ENCODE data around the gene HYLS1. TPM values are rescaled to one million over a fixed set of nuclear protein-coding genes. Genes with fewer than 3 reads are reported as not detected.

HYLS1 gene, protein sequence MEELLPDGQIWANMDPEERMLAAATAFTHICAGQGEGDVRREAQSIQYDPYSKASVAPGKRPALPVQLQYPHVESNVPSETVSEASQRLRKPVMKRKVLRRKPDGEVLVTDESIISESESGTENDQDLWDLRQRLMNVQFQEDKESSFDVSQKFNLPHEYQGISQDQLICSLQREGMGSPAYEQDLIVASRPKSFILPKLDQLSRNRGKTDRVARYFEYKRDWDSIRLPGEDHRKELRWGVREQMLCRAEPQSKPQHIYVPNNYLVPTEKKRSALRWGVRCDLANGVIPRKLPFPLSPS
- polyA plus RNA-seq: 12.5 and 15.8 TPM in 2 replicates

DNA sequence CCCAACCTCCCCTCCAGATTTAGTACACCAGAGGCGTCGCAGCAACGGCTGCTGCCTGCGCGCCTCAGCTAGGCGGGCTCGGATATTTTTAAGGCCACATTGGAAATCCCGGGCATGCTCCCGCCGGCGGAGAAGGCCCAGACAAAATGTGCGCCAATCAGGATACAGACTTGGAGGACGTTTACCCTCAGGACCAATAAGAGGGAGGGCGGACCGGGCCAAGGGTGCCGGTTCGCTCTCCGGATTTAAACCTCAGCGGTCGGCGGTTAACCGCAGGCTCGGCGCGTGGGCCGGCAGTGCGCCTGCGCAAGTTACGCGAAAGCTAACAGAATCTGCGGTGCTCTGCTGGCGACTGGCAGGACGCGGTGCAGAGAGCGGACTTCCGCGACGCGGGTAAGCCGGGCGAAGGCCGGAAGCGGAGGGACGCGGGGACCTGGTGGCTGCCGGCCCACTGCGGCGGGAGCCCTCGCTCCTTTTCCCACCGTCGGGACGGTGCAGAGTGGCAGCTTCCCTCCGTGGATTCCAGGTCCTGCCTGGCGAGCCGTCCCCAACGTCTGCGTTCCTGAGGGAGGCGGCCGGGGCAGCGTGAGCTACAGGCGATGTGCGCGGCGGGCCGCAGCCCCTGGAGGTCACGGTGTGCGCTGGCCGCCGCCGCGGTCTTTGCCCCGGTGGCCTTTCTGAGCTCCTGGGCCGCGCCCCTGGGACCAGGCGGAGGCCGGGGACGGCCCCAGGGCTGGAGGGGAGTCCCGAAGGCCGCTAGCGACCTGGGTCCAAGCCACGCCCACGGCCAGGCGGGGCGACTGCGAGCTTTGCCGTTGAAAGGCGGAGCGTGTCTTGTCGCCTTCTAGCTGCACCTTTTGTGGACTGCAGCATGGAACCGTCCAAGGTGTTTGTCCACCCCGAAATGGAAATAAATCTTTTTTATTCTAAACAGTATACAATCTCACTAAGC lies at the start of gene HYLS1:
HYLS1 (plus strand) TSS at position 296 of the 952 bp plus-strand sequence. CDS start 11,701 bp downstream, outside the sequence.

DNA sequence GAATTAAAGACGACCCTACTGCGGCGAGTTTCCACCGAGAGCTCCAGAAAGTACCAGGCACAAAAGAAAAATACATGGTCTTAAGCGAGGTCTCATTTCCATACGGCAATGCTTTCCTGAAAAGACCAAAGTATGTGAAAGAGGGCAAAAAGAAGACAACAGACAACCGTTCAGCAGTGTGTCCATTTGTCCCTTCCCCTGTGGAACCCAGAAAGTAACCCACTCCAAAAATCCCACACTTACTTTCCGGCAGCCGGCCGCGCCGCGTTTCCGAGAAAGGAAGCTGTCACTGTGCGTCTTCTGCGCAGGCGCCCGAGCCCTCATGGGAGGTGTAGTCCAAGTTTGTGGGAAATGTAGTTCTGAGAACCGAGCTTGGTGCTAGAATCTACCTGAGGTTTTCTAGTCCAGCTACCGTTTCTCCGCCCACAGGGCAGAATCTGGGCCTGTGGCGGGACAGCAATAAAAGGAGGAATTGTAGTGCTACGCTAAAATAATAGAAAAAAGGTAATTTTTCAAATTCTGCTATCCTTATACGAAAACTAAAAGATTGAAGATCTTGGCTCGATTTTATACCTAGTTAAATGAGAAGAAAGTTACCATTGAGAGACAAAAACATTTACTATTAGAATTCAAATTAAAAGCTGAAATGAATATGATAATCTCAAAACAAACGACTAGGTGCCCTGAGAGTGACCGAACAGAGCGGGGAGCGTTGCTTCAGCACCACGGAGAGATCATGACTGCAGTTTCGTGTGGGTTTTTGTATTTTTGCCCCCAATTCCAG lies 15.7 kb downstream of the HYLS1 start, which contains the start of gene PUS3:
PUS3 (minus strand) TSS at position 280 of the 784 bp plus-strand sequence. CDS start 6,922 bp downstream, outside the sequence.

DNA sequence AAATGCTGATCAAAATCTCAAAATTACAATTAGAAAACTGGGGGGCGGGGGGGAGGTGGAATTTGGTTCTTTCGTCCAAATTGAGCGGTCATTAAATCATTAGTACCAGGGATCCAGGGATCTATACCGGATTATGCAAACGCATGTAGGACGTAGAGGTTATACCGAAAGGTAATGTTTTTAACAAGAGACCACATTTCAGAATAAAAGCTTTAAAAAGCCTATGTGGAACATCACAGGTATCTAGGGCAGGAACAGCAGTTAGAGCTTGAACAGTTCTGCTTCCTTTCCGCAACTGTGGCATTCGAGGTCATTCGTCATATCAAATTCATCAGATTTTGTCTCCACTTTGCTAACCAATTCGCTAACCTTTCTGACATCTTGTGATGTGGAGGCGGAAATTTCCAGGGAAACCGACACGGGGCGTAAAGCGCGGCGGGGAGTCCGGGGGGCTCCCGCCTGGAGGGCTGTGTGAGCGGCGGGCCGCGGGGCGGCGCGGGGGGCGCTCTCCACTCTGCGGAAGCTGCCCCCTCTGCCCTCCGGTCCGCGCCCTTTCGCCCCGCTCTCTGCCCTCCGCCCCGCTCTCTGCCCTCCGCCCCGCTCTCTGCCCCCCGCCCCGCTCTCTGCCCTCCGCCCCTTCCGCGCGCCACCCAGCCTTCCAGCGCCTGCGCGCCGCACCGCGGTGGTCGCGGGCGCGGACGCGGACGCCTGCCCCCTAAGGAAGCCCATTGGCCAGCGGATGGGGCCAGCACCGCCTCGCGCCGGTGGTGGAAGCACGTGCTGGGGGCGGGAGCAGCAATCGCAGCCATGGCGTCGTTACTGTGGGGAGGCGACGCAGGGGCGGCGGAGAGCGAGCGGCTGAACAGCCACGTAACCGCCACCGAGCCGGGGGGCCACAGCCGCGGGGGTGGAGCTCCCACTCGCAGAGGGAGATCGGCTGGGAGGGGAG lies 16.5 kb downstream of the HYLS1 start, which contains the start of gene DDX25:
DDX25 (plus strand) TSS at position 798 of the 949 bp plus-strand sequence; CDS start at position 808, 10 bp downstream.

DNA sequence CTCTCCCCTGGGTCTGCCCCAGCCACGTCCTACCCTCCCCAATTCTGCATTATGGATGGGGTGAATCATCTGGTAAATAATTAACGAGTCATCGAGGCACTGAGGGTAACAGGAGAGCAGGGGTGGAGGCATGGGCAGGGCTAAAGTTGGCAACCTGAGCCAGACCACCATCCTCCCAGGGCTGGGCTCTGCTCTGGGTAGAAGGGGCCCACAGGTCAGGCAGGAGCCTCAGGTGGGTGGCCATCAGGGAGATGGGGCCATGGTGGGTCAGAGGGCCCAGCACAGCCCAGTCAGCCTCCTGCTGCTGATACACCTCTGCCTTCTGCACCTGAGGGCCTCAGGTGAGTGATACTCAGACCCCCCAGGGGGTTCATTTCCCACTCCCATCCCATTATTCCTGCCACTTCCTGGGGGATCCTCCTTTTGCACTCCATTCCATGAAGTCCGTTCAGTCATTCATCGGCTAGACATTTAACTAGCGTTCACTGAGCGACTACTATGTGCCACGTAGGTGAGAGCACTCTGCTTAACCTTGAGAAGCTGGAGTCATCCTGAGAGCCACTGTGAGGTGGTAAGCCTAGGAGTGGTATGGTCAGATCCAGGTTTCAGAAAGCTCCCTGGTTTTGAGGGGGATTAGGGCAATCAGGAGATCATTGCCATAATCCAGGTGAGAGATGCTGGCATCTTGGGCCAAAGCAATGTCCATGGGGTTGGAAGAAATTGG lies 58.5 kb downstream of the HYLS1 start, which contains the start of gene VSIG10L2:
VSIG10L2 (plus strand) TSS at position 248 of the 724 bp plus-strand sequence; CDS start at position 260, 12 bp downstream.

Other genes with a start within 250 kb of the HYLS1 start
- gene ACRV1, start 206.8 kb upstream of the HYLS1 start, polyA plus RNA-seq: 0.56 and 2.2 TPM in 2 replicates
- gene PATE1, start 141.4 kb upstream of the HYLS1 start, polyA plus RNA-seq: not detected in 2 replicates
- not detected in 2 replicates for gene PATE2, start 108.8 kb upstream of the HYLS1 start, polyA plus RNA-seq
- gene PATE3, start 99.5 kb upstream of the HYLS1 start, polyA plus RNA-seq: not detected in 2 replicates
- not detected in 2 replicates for gene PATE4, start 54.4 kb upstream of the HYLS1 start, polyA plus RNA-seq
- 25.6 and 41.9 TPM in 2 replicates for gene PUS3, start 15.5 kb downstream of the HYLS1 start, polyA plus RNA-seq
- gene DDX25, start 16.8 kb downstream of the HYLS1 start, polyA plus RNA-seq: 58.7 and 59.3 TPM in 2 replicates
- gene VSIG10L2, start 58.4 kb downstream of the HYLS1 start, polyA plus RNA-seq: not detected in 2 replicates
- gene CDON, start 175.2 kb downstream of the HYLS1 start, polyA plus RNA-seq: 0.55 and 2.4 TPM in 2 replicates